Upper lobe of right lung (tissue), 1 donor: ENCODE measurements around the gene IL4I1. TPM values are rescaled to one million over a fixed set of nuclear protein-coding genes. Genes with fewer than 3 reads are reported as not detected.

Source experiments
- ATAC-seq: fragments of 200-7000 bp; cut with Tn5 transposase; one replicate; pipeline ENCODE4 v1.9.1; 2020; ENCODE audit warnings: mild to moderate bottlenecking, moderate library complexity
- DNase-seq: peaks from one replicate; pipeline ENCODE4 v3.0.0-alpha.2; 2020
- H3K27ac ChIP-seq: fragments of 200-600 bp; one replicate; pipeline ENCODE4 v1.8.0; 2022
- H3K27me3 ChIP-seq: fragments of 200-600 bp; one replicate; pipeline ENCODE4 v1.8.0; 2022; ENCODE audit warnings: mild to moderate bottlenecking
- H3K36me3 ChIP-seq: fragments of 200-600 bp; one replicate; pipeline ENCODE4 v1.8.0; 2022
- H3K4me1 ChIP-seq: fragments of 200-600 bp; one replicate; pipeline ENCODE4 v1.8.0; 2022
- H3K4me3 ChIP-seq: fragments of 200-600 bp; one replicate; pipeline ENCODE4 v1.8.0; 2022; ENCODE audit warnings: mild to moderate bottlenecking
- H3K9me3 ChIP-seq: fragments of 200-600 bp; one replicate; pipeline ENCODE4 v1.8.0; 2022
- intact Hi-C: fragments of 100-400 bp; cut with DNase I; formaldehyde crosslinking; loops from one replicate; pipeline ENCODE4 v1.11.0; 2022
- total RNA-seq: library from RNA; stranded (reverse); fragmentation: NEBNext Ultra II Directional; extraction: Animal tissue kit (Norgen Biotek cat#: 25700); gene quantifications from one replicate; pipeline ENCODE4 v1.2.1, GENCODE V29; 2021
- TF ChIP-seq, protein P1 (sequence below): fragments of 200-600 bp; IDR thresholded peaks from one replicate; pipeline ENCODE4 v1.8.0; 2022; ENCODE audit warnings: antibody characterized with exemption
- donor health status: DM: no; HTN: yes; CAD: no; lungs with severe emphysema.

Gene IL4I1
- total RNA-seq, 1 donor from 2014 or later = 1.8 TPM

DNA sequence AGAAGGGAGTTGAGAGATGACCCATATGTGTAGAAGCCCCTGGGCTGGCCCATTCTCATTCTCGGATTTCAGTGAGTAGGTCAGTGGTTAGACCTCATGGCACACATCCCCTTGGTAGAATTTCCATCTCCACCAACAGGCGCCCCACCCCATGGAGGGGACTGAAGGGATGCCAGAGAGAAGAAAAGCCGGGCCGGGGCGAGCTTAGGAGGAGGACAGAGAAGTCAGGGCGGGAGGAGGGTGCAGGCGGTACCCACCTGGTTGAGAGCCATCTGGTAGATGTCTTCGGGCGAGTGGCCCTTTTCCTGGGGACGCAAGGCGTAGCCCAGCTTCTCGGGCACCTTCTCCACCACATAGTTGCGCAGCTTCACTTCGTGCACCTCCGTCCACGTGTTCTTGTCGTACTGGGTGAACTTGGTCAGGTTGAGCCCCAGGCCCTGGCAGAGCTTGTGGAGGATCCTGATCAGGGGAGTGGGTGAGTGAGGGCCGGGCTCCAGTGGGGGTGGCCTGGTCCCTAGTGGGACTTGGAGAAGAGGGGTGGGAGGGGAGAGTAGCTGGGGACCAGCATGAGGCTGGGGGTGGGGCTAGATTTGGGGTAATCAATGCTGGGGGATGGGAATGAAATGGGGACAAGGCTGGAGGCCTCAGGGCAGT is 2.5 kb downstream of the IL4I1 start:
- Histone ChIP-seq H3K27me3 (no peaks in the 10 kb centered on the region), H3K36me3 (no peaks in the 10 kb centered on the region), H3K27ac (no peak overlapping the region), H3K4me1 (peaks cover 27% of the 10 kb centered on the region), H3K4me3 (no peak overlapping the region), H3K9me3 (no peaks in the 10 kb centered on the region)
- intact Hi-C loops = no loop called here
- ATAC-seq (no peak), DNase-seq (no peak)
- TF ChIP-seq, protein P1, sequence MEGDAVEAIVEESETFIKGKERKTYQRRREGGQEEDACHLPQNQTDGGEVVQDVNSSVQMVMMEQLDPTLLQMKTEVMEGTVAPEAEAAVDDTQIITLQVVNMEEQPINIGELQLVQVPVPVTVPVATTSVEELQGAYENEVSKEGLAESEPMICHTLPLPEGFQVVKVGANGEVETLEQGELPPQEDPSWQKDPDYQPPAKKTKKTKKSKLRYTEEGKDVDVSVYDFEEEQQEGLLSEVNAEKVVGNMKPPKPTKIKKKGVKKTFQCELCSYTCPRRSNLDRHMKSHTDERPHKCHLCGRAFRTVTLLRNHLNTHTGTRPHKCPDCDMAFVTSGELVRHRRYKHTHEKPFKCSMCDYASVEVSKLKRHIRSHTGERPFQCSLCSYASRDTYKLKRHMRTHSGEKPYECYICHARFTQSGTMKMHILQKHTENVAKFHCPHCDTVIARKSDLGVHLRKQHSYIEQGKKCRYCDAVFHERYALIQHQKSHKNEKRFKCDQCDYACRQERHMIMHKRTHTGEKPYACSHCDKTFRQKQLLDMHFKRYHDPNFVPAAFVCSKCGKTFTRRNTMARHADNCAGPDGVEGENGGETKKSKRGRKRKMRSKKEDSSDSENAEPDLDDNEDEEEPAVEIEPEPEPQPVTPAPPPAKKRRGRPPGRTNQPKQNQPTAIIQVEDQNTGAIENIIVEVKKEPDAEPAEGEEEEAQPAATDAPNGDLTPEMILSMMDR = no peak

DNA sequence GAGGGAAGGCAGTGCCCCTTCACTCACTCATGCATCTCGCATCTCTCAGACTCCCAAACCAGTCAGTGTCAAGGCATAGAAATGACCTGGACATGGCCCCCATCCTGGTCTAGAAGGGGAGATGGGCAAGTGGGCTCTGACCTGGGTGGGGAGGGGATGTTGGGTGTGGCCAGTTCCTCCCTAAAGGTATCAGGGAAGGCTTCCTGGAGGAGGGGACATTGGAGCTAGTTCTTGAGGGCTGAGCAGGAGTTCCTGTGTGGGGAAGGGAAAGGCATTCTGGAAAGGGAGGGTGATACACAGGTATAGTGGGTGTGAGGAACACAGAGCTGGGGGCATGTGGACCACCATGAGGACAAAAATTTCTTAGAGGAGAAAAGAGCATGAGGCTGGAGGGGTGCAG is 4.0 kb downstream of the IL4I1 start:
- Histone ChIP-seq H3K27ac (no peak overlapping the region), H3K4me3 (no peak overlapping the region), H3K4me1 (peaks cover 22% of the 10 kb centered on the region), H3K27me3 (no peaks in the 10 kb centered on the region), H3K36me3 (no peaks in the 10 kb centered on the region), H3K9me3 (no peaks in the 10 kb centered on the region)
- ATAC-seq (no peak), DNase-seq (no peak)
- TF ChIP-seq, protein P1 = no peak
- intact Hi-C loops = no loop called here

DNA sequence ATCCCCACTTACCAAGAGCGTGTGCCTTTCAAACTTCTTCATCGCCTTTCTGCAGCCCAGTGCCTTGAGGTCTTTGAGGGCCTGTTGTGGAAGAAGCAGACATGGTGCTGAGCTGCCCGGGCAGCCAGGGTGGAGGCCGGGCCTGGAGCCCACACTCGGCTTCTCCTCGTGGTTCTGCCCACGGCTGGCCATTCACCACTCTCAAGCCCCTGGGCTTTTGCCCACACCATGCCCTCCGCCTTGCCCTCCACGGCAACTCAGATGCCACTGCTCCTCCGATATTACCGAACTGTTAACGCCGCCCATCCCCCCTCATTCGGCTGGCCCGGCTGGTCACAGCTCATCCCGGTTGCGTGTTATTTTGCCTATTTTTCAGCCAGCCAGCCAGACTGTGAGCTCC is 5.3 kb downstream of the IL4I1 start:
- Histone ChIP-seq H3K9me3 (no peaks in the 10 kb centered on the region), H3K4me3 (no peak overlapping the region), H3K36me3 (no peaks in the 10 kb centered on the region), H3K27ac (no peak overlapping the region), H3K27me3 (no peaks in the 10 kb centered on the region), H3K4me1 (peaks cover 9% of the 10 kb centered on the region)
- intact Hi-C loops = no loop called here
- no peak for DNase-seq
- no peak for ATAC-seq
- TF ChIP-seq, protein P1 = no peak

DNA sequence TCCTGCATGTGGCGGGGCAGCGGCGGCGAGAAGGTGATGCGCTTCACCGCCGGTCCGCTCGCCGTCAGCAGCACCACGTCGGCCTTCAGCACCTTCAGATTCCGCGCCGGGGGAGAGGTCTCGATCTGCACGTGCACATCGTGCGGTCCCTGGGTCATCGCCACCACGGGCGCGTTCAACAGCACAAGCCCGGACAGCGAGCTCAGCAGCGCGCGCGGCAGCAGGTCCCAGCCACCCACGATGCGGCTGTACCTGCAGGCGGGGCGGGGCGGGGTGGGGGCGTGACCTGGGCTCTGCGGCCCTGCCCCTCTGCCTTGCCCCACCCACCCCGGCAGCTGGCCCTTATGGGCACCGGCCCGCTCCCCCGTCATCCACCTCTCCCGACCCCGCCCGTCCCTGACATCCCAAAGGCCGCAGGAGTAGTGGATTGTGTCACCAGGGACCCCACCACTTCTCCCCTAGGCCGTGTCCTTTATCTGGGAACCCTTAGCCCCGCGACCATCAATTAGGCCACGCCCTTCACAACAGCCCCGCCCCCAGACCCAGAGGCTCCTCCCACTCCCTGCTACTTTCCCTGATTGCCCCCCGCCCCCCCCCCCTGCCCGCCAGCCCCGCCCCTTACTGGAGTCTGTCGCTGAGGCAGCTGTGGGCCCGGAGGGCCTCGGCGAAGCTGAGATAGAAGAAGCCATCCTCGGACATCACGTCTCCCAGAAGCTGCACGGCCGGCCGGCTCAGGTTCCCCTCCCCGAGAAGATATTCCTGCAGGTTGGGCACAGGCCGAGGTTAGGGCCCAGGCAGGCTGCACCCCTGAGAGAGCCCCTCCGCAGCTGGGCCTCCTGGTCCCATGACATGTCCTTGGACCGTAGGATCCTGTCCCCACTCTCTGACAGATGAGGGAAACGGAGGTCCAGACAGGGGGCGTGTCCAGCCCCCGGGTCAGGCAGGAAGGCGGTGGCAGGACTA is 6.1 kb downstream of the IL4I1 start:
- intact Hi-C loops = no loop called here
- TF ChIP-seq, protein P1 = peak; percentile 15
- ATAC-seq (peak; percentile 76), DNase-seq (peak; percentile 80)
- peaks cover 7% of the 10 kb centered on the region for H3K4me1 ChIP-seq
- H3K9me3 ChIP-seq = no peaks in the 10 kb centered on the region
- peaks cover 2% of the 10 kb centered on the region for H3K36me3 ChIP-seq
- H3K27me3 ChIP-seq = no peaks in the 10 kb centered on the region
- H3K4me3 ChIP-seq = peak overlapping the region; percentile 28
- H3K27ac ChIP-seq = no peak overlapping the region

DNA sequence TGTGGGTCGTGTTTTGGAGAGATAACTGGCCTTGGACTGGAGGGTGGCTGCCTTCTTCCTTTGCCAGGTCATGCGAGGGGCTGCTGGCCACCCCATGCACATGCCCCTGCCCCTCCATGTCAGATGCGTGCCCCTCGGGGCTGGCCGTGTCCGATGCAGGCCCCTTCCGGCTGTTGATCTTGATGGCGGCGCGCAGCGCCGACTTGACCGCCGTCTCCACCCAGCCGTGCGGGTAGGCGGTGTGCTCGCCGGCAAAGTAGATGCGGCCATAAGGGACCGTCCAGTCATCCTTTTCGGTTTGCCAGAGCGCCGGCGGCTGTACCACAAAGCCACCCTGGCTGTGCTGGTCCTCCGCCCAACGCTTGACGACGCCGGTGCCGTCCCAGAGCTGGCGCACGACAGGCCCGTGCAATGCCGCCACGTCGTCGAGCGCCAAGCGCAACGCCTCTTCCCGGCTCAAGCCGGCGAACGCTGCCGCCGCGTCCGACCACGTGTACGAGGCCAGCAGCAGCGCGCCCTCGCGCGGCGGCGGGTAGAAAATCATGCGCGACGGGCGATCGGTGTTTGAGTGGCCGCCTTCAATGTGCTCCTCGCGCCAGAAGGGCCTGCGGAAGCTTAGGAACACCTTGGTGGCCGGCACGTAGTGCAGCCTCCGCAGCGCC is 6.9 kb downstream of the IL4I1 start:
- intact Hi-C loops = no loop called here
- TF ChIP-seq, protein P1 = peak; percentile 74
- peak; percentile 84 for ATAC-seq
- peaks cover 10% of the 10 kb centered on the region for H3K36me3 ChIP-seq
- no peak overlapping the region for H3K27ac ChIP-seq
- H3K27me3 ChIP-seq = no peaks in the 10 kb centered on the region
- DNase-seq = peak; percentile 89
- no peaks in the 10 kb centered on the region for H3K9me3 ChIP-seq
- H3K4me1 ChIP-seq = peaks cover 7% of the 10 kb centered on the region
- H3K4me3 ChIP-seq = peak overlapping the region; percentile 28
